IPS DF 19.7 (cell line): ENCODE data around the gene LRPPRC.
A peak's percentile ranks its signal among the peaks of the same experiment; 100 is the strongest.
"Not testable (repeated sequence)": the region's sequence is repeated elsewhere in the genome, so short reads cannot be mapped to it uniquely, and the experiment has no call there.

Experiments
- DNase-seq: peaks from one replicate; pipeline ENCODE4 v3.0.0-alpha.2; 2013; ENCODE audit warnings: low read depth, low spot score

LRPPRC gene

GRCh38 chr2:43995733-43996533, at the start of gene LRPPRC:
TSS of gene LRPPRC (minus strand) at chr2:43995989. CDS start at chr2:43995947, 42 bp downstream.
- peak; percentile 94 for DNase-seq

GRCh38 chr2:44045061-44045460, 49.3 kb upstream of the LRPPRC start:
- no peak for DNase-seq

DNA sequence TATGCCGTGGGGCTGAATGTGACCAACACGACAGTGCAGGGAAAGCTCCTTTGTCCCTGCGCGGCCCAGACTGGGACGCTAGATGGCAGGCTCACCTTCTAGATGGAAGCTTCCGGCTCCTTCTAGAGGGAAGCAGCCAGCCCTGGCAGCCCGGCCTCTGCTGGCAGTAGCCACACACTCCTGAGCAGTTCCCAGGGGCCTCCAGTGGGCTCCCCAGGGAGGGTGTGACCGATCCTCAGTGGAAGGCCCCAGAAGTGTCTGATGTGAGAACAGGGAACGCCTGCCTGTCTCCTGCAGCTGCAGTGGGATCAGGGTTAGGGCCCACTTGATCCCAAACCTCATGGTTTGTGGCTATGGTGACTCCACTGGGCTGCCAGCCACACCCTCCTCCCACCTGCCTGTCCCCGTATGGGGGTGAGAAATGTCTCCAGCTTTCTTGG, 48.5 kb upstream of the LRPPRC start:
- no peak for DNase-seq

- no peak for DNase-seq
Measured at GRCh38 chr2:44040365-44040764, 44.6 kb upstream of the LRPPRC start.

GRCh38 chr2:44038277-44038676, 42.5 kb upstream of the LRPPRC start:
- DNase-seq = no peak

DNA sequence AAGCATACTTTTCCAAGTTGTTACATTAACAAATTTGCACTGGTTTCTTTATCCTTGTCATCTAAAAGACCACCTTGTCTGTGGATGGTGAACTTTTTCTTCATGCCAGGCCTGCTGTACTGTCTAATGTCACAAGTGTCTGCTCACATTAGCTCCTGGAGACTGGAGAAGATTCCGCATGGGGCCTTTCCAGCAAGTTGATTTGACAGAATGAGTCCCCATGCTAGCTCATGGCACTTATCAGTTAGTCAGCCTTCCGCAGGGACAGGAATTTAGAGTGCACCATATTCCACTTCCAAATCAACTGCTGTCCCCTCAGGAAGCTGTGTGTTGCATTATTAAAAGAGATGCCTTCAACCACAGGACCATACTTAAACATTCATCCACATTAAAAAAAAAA, 41.4 kb upstream of the LRPPRC start:
- no peak for DNase-seq

GRCh38 chr2:44033947-44034346, 38.2 kb upstream of the LRPPRC start:
- no peak for DNase-seq

DNA sequence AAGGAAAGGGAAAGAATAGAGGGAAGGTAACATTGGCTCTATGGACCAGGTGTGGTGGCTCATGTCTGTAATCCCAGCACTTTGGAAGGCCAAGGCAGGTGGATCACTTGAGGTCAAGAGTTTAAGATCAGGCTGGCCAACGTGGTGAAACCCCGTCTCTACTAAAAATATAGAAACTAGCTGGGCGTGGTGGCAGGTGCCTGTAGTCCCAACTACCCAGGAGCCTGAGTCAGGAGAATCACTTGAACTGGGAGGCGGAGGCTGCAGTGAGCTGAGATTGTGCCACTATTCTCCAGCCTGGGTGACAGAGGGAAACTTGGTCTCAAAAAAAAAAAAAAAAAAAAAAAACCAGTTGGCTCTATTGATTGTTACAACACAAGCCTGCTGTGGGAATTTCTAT, 31.3 kb upstream of the LRPPRC start:
- DNase-seq = not testable (repeated sequence)

DNA sequence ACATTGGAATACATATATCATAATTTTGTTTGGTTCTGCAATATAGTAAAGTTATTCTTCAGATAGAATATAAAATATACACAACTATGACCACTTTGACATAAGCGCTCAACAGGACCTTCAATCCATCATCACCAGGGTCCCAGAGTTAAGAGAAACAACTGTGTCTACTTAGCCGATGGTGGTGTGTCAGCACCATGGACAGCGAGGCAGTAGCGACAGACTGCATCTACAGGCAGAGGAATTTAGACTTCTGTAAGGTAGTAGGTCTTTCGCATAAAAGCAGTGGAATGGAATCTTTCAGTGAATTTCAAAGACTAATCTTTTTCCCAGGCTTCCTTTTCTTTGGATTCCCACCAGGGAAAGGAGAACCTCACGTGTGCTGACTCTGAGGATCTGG, 20.5 kb upstream of the LRPPRC start:
- peak; percentile 56 for DNase-seq

DNA sequence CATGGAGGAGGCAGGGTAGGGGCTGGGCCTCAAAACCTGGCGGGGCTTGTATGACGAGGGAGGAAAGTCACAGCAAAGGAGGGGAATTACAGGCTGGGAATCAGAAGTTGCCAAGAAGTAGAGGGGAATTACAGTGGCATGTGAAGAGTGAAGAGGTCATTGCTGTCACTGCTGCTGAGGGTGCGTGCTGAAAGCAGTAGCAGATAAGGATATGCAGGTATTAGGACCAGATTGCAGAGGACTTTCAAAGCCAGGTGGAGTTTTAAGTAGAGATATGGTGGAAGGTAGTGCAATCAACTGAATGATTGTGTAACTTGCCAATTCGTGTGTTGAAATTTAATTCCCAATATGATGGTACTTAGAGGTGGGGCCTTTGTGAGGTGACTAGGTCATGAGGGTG, 19.4 kb upstream of the LRPPRC start:
- DNase-seq = no peak

DNA sequence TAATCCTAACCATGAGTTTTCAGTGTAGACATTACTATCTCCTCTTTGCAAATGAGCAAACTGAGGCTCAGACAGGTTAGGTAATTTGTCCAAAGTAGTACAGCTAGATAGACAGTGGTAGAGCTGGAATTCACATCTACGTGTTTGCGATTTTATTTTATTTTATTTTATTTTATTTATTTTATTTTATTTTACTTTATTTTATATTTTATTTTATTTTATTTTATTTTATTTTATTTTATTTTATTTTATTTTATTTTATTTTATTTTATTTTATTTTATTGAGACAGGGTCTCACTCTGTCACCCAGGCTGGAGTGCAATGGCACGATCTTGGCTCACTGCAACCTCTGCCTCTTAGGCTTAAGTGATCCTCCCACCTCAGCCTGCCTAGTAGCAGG, 17.4 kb upstream of the LRPPRC start:
- not testable (repeated sequence) for DNase-seq

DNA sequence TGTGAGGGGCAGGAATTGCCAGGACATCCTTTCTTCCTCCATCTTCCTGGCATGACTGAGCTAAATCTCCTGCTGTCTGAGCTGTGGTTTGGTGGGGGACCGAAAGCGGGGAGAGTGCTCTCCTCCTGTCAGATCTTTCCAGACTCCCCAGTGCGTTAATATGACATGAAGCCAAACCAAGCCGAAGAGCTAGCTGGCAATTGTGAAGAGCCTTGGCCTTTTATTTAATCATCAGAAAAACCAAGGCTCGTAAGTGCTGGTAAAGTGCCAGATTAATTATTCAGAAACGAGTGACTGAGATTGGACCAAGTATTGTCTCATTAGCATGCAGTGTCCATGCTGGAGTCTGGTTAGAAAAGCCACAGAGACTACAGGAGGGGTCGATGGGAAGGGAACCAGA, 14.5 kb upstream of the LRPPRC start:
- DNase-seq = no peak

DNA sequence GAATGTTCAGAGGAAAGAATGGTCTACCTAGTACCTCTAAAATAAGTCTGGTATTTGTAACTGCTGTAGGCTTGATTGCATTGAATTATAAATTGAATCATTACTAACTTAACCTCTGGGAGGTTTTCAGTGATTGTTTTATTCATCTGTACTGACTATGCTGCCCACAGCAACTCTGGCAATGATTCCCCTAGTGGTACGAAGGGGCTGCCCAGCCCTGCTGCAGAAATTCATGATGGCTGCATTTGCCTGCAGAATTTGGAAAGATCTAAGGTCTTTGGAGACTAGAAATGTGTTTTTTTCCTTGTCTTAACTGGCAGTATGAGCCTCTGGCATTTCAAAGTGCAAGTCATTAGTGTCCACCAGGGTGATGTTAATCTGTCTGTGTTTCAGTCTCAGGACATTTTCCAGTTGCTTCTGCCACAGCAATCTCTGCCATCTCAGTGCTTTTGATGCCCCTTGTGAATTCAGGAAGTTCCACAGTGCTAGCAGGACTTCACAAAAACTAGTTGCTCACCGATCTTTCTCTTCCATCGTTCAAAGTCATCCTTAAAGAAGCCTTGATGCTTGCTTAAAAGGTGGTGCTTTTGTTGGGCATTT, 13.4 kb upstream of the LRPPRC start:
- DNase-seq = no peak

DNA sequence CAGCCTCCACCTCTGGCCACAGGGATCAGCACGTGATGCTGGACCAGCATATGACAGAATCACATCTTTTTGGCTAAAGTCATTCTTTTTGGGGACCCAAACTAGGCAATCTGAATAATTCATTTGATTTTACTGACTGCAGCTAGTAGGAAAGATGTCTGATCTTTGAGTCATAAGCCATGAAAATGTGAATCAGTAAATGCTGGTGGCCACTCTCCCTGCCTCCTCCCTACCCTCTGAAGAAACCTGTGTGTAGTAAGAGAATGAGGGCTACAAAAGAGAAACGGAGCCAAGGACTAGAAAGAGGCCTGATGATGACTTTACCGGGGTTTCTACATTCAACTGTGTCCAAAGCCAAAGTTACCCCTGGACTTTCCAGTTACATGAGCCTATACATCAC, 10.1 kb upstream of the LRPPRC start:
- no peak for DNase-seq

DNA sequence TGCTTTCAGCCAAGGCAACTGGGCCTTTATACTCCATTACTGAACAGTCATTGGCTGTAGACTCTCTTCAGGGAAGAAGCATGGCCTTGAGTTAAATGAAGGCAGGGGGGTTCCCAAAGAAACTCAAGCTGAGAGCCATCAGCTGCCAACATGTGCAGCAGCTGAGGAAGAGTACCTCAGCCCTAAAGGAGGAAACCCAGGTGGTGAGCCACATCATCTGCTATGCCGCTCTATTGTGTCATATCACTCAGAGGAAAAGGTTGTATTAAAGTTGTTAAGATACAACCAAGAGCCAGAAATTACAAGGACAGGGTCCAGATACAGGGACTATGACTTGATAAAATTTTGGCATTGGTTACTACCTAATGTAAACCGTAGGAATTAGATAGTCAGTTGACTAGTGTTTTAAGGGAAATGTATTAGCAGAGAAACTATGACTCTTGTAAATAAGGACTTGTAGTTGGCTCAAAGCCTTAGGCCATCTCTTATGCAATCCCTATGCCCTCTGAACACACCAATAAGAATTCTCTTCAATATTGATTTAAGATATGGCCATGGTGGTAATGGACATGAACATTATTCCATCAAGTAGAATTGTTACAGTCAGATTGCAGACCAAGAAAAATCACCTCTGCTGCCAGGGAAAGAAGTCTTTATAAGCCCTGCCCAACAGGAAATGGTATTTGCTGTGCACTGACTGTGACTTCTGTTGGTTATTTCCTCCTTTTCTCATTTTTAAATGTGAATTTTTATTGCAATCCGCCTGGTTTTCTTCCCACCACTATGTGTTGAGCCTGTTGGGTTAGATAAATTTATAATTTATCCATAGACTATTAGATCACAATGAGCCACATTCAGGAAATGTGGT, 9.2 kb upstream of the LRPPRC start:
- DNase-seq = no peak

DNA sequence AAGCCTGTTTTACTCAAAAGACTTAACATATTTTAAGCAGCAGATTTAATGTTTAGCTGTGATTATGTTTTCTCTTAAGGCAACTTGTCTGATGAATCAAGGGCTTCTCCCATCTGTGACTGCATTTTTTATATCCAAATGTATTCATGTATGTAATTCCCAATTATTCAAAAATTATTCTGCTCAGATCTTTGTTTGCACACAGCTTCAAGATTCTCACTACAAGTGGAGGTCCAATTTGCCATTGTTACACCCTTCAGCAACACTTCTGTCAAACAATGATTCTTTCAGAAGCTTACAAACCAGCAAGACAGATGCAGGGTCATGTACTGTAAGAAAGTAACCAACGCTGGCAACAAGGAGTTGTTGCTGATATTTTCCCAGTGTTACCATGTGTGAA, 5.9 kb upstream of the LRPPRC start:
- DNase-seq = no peak

- no peak for DNase-seq
Measured at GRCh38 chr2:43998263-43998662, 2.5 kb upstream of the LRPPRC start.

DNA sequence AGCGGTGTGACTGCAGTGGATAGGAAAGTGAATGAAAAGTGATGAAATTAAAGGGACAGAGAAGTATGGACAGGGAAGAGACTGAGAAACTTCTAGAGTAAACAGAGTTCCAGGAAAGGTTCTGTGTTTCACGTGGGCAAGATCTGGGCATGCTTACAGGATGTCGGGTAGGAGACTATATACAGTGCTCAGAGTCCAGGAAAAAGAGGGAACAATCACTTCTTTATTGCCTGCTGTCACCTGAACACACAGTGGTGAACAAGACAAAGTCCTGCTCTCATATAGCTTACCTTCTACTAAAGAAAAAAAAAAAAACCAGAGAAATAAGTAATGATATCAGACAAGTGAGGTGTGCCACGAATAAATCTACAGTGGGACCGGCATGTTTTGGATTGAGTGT, 2.4 kb downstream of the LRPPRC start:
- no peak for DNase-seq

DNA sequence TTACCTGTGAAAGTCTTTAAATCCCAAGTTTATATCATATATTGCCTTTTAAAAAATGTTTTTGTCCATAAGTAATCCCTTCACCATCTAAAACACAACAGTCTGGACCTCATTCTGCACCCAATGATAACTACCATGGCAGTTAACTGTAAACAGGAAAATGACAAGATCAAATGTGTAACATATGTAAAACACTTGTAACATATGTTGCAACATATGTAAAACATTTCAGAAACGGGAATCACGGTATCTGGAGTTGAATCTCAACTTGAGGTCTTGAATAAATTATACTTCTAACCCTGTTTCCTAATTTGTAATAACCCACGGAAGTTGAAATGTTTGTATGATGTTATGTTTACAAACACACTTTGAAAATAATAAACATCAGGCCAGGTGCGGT, 6.2 kb downstream of the LRPPRC start:
- no peak for DNase-seq

- DNase-seq = no peak
Measured at GRCh38 chr2:43986600-43986999, 9.2 kb downstream of the LRPPRC start.

DNA sequence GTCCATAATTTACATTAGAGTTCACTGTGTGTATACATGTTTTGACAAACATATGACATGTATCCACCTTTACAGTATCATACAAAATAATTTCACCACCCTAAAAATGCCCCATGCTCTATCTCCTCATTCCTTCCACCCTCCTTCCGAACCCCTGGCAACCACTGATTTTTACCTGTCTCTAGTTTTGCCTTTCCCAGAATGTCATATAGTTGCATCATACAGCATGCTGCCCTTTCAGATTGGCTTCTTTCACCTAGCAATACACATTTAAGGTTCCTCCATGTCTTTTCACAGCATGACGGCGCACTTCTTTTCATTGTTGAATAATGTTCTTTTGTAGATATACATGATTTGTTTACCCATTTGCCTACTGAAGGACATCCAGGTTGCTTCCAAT, 10.4 kb downstream of the LRPPRC start:
- DNase-seq = no peak

DNA sequence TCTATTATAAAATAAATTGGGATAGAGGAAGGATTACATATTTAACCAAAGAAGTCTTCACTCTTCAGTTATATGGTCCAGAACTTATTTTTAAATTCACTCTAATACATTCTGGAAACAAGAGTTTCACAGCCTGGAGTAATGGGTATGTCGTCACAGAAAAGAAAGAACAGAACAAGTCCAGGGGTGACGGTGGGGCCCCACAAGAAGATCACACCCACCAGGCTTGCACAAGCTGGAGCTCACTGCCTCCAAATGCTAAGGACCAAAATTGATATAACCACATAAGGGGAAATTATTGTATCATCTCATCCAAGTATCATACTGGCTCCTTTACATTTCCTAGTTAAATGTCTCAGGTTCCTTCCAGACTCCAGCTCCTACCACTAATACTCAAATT, 11.3 kb downstream of the LRPPRC start:
- no peak for DNase-seq
